GM20000 (cell line): Measurements from ENCODE around the gene RABGAP1L.
"Not testable (repeated sequence)": the region's sequence is repeated elsewhere in the genome, so short reads cannot be mapped to it uniquely, and the experiment has no call there.

Experiments
- DNase-seq: peaks from one replicate; pipeline ENCODE4 v3.0.0; 2012; ENCODE audit warnings: low spot score
- TF ChIP-seq, protein P1 (sequence below): IDR thresholded peaks from 2 replicates; pipeline ENCODE4 v1.5.1; 2012; ENCODE audit warnings: mild to moderate bottlenecking, control low read depth; ENCODE audit errors: extremely low read depth, missing control alignments

RABGAP1L gene

DNA sequence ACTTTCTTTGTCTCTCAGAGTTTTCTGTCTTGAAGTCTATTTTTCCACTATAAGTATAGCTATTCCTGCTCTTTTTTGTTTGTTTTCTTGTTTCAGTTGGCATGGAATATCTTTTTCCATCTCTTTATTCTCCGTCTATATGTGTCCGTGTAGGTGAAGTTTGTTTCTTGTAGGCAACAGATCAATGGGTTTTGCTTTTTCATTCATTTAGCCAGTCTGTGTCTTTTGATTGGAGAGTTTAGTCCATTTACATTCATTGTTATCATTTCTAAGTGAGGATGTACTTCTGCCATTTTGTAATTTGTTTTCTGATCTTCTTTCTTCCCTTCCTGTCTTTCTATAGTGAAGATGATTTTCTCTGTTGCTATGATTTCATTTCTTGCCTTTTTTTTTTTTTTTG is 155.9 kb downstream of the RABGAP1L start:
- DNase-seq = no peak
- TF ChIP-seq, protein P1, sequence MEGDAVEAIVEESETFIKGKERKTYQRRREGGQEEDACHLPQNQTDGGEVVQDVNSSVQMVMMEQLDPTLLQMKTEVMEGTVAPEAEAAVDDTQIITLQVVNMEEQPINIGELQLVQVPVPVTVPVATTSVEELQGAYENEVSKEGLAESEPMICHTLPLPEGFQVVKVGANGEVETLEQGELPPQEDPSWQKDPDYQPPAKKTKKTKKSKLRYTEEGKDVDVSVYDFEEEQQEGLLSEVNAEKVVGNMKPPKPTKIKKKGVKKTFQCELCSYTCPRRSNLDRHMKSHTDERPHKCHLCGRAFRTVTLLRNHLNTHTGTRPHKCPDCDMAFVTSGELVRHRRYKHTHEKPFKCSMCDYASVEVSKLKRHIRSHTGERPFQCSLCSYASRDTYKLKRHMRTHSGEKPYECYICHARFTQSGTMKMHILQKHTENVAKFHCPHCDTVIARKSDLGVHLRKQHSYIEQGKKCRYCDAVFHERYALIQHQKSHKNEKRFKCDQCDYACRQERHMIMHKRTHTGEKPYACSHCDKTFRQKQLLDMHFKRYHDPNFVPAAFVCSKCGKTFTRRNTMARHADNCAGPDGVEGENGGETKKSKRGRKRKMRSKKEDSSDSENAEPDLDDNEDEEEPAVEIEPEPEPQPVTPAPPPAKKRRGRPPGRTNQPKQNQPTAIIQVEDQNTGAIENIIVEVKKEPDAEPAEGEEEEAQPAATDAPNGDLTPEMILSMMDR = no peak

- DNase-seq = not testable (repeated sequence)
Measured at GRCh38 chr1:174320897-174321296, 161.6 kb downstream of the RABGAP1L start.

DNA sequence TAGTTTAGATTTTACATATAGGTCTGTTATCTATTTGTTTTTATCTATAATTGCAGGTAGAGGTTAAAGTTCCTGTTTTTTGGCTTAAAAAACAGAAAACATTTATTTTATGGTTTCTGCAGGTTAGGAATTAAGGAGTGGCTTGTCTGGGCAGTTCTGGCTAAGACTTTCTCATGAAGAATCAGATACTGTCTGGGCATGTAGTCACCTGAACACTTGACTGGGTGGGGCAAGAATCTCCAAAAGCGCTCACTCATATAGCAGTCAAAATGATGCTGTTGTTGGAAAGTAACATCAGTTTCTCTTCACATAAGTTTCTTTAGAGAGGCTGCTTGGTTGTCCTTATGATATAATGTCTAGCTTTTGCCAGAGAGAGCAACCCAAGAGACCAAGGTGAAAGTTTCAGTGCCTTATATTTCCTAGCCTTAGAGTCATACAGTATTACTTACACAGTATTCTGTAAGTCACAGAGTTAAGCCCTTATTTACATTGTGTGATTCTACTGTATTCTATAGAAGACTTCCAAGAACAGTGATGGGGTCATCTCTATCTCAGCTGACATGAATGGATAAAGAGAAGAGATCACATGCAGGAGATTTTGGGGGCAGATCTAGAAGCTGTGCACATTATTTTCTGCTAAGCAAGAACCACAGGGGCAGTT is 163.0 kb downstream of the RABGAP1L start:
- TF ChIP-seq, protein P1 = no peak
- no peak for DNase-seq

- TF ChIP-seq, protein P1 = no peak
- no peak for DNase-seq
Measured at GRCh38 chr1:174324493-174324892, 165.2 kb downstream of the RABGAP1L start.

- TF ChIP-seq, protein P1 = no peak
- no peak for DNase-seq
Measured at GRCh38 chr1:174324939-174325338, 165.6 kb downstream of the RABGAP1L start.

DNA sequence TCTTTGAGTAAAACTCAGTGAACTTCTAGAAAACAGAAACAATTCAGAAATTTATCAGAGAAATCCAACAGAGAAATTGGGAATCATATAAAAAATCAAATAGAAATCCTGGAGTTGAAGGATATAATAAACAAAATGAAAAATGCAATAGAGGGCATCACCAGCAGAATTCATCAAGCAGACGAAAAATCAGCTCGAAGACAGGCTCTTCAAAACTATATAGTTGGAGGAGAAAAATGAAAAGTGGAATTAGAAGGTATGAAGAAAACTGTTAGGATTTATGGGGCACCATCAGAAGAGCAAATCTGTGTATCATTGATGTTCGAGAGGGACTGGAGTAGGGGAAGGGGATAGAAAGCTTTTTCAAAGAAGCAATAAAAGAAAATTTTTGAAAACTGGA is 167.0 kb downstream of the RABGAP1L start:
- DNase-seq = no peak
- TF ChIP-seq, protein P1 = no peak

DNA sequence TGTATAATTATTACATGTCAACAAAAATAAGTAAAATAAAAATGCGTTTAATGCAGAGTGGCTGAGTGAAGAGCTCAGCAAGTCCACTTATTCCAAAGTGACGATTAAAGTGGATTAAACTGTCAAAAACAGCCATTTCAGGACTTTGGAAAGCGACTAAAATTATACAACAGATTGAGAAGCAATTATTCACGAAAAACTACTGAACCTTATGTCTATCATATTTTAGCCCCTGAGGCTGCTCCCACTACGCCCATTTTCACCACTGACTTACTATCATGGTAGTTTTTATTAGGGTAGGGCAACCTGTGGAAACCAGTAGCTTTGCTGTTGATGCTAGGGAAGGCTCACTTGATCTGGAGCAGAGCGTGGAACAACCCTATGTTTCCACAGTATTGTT is 174.1 kb downstream of the RABGAP1L start:
- DNase-seq = no peak
- TF ChIP-seq, protein P1 = no peak

DNA sequence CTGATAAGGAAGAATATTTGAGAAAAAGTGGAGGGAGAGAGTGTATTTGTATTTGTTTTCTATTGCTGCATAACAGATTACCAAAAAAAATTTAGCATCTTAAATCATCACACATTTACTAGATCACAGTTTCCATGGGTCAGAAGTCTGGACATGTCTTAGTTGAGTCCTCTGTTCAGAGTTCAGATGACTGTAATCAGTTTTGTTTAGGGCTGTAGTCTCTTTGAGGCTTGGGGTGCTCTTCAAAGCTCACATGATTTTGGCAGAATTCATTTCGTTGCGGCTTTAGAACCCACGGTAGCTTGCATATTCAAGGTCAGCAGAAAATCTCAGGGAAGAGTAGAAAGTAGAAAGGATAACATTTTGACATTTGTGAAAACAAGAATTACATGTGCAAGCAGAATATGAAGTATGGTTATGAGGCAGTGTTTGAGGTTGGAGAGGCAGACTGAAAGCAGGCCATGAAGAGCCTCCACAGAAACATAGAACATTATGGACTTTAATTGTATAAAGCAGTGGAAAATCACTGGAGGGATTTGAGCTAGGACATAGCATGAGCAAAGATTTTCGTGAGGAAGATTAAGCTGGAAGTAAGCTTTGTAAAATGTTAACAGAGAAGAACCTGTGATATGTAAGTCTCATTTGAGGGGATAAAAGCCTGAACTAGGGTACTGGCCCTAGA is 177.8 kb downstream of the RABGAP1L start:
- TF ChIP-seq, protein P1 = no peak
- DNase-seq = no peak

GRCh38 chr1:174340404-174340803 is 181.1 kb downstream of the RABGAP1L start:
- DNase-seq = not testable (repeated sequence)
